ENCODE results near the gene PPP1R3G. TPM values are rescaled to one million over a fixed set of nuclear protein-coding genes. Genes with fewer than 3 reads are reported as not detected.
A peak's percentile ranks its signal among the peaks of the same experiment; 100 is the strongest.

PPP1R3G gene
- total and polyA plus RNA-seq, 2 of the 4 experiments (the other 2 are of a cell fraction), result 0.10 to 0.18 TPM

DNA sequence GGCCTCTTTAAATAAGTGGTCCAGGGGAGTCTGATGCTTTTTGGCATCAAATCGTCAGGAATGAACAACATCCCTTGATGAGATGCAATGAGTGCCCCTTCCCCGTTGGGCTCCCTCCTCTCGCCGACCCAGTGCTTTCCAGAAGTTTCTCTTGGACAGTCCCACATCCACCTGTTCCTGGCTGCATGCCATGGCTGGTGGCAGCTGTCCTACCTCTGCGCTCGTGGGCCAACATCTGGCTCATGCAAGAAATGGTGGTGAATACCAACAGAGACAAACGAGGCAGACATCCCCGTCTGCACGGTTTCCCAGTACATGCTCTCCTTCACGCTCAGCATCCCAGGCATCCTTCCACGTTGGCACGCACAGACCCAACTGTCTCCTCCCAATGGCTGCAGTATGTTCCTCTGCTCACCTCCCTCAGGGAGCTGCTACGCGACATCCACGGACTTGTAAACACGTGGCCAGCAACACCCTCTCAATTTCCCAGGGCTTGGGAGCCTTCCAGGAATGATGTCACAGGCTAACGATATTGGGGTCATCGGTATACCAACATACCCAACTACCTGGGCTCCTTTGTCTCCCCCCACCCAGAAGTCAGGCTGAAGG lies 37.5 kb downstream of the PPP1R3G start:
- ChIA-PET POLR2A (ENCODE audit: unreplicated experiment) (no interaction called here), CTCF (no interaction called here)
- no TSS peak for BruUV-seq (replicated peaks)
- no peak for DNase-seq
- H3K27ac ChIP-seq (ENCODE audit: insufficient read depth, low read length), result no peak overlapping the region
- H4K5ac ChIP-seq (ENCODE audit: low read depth, low read length), result no peak overlapping the region
- no peak overlapping the region for H3K18ac ChIP-seq (ENCODE audit: low read depth, low read length)
- H3K9me3 ChIP-seq (ENCODE audit: control insufficient read depth, insufficient read depth, low read length), result no peaks in the 10 kb centered on the region; the same call in 1 of the 2 replicates
- peak overlapping the region; percentile 10 for H2AFZ ChIP-seq (replicated peaks; ENCODE audit: low read length, poor library complexity)
- H3K23ac ChIP-seq (ENCODE audit: low read depth, low read length), result no peak overlapping the region
- H3K27me3 ChIP-seq (ENCODE audit: control insufficient read depth, insufficient read depth, low read length), result no peaks in the 10 kb centered on the region
- no peaks in the 10 kb centered on the region for H3K36me3 ChIP-seq (ENCODE audit: control insufficient read depth, insufficient read depth, low read length)
- H2AK5ac ChIP-seq (ENCODE audit: low read depth, low read length), result no peak overlapping the region
- H3K14ac ChIP-seq (replicated peaks; ENCODE audit: low read depth, low read length), result no peak overlapping the region
- TF ChIP-seq MAFK (IDR thresholded peaks at IDR 0.05; ENCODE audit: low read depth, low read length) (no peak), RCOR1 (IDR thresholded peaks at IDR 0.05; ENCODE audit: insufficient replicate concordance, low read length) (no peak), FOS (IDR thresholded peaks at IDR 0.05; ENCODE audit: low read depth, low read length) (no peak), CHD1 (IDR thresholded peaks at IDR 0.05; ENCODE audit: low read depth, low read length) (no peak), RFX5 (IDR thresholded peaks at IDR 0.05; ENCODE audit: low read depth, low read length) (no peak), POLR2A (IDR thresholded peaks at IDR 0.05; ENCODE audit: low read depth, low read length) (no peak), SMC3 (IDR thresholded peaks at IDR 0.05; ENCODE audit: low read depth, low read length) (no peak), MAZ (IDR thresholded peaks at IDR 0.05; ENCODE audit: borderline replicate concordance, low read depth, low read length) (no peak), BHLHE40 (IDR thresholded peaks at IDR 0.05; ENCODE audit: low read depth, low read length) (no peak), RAD21 (IDR thresholded peaks at IDR 0.05; ENCODE audit: low read length) (no peak), NFE2L2 (IDR thresholded peaks at IDR 0.05; ENCODE audit: low read depth, low read length) (no peak), CEBPB (IDR thresholded peaks at IDR 0.05; ENCODE audit: low read depth, low read length) (no peak), MXI1 (IDR thresholded peaks at IDR 0.05; ENCODE audit: borderline replicate concordance, low read depth, low read length) (no peak)
- TF ChIP-seq, protein P1, sequence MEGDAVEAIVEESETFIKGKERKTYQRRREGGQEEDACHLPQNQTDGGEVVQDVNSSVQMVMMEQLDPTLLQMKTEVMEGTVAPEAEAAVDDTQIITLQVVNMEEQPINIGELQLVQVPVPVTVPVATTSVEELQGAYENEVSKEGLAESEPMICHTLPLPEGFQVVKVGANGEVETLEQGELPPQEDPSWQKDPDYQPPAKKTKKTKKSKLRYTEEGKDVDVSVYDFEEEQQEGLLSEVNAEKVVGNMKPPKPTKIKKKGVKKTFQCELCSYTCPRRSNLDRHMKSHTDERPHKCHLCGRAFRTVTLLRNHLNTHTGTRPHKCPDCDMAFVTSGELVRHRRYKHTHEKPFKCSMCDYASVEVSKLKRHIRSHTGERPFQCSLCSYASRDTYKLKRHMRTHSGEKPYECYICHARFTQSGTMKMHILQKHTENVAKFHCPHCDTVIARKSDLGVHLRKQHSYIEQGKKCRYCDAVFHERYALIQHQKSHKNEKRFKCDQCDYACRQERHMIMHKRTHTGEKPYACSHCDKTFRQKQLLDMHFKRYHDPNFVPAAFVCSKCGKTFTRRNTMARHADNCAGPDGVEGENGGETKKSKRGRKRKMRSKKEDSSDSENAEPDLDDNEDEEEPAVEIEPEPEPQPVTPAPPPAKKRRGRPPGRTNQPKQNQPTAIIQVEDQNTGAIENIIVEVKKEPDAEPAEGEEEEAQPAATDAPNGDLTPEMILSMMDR (conservative IDR thresholded peaks at IDR 0.05; ENCODE audit: low read depth, low read length), result no peak
- TF ChIP-seq, protein P2, sequence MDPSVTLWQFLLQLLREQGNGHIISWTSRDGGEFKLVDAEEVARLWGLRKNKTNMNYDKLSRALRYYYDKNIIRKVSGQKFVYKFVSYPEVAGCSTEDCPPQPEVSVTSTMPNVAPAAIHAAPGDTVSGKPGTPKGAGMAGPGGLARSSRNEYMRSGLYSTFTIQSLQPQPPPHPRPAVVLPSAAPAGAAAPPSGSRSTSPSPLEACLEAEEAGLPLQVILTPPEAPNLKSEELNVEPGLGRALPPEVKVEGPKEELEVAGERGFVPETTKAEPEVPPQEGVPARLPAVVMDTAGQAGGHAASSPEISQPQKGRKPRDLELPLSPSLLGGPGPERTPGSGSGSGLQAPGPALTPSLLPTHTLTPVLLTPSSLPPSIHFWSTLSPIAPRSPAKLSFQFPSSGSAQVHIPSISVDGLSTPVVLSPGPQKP (IDR thresholded peaks at IDR 0.05; ENCODE audit: borderline replicate concordance, low read depth, low read length), result no peak
- TF ChIP-seq, protein P3, sequence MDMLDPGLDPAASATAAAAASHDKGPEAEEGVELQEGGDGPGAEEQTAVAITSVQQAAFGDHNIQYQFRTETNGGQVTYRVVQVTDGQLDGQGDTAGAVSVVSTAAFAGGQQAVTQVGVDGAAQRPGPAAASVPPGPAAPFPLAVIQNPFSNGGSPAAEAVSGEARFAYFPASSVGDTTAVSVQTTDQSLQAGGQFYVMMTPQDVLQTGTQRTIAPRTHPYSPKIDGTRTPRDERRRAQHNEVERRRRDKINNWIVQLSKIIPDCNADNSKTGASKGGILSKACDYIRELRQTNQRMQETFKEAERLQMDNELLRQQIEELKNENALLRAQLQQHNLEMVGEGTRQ (IDR thresholded peaks at IDR 0.05; ENCODE audit: low read depth, low read length), result no peak
- no peak overlapping the region for H4K8ac ChIP-seq (ENCODE audit: low read depth in 2 of 2, low read length in 2 of 2)
- H4K91ac ChIP-seq (ENCODE audit: insufficient read depth, low read depth, low read length), result no peak overlapping the region
- intact Hi-C loops (cut with micrococcal nuclease), result no loop called here
- in situ Hi-C loops (cut with MboI; ENCODE audit: low sequenced_read_pairs), result no loop called here
- no peak overlapping the region for H3K56ac ChIP-seq (ENCODE audit: extremely low read depth, insufficient read depth, low read length)
- no peak overlapping the region for H3K4me3 ChIP-seq (ENCODE audit: insufficient read depth, low read depth, low read length)
- no peak overlapping the region for H3K4me2 ChIP-seq (ENCODE audit: low read depth, low read length)
- peaks cover 13% of the 10 kb centered on the region for H3K4me1 ChIP-seq (ENCODE audit: control insufficient read depth, insufficient read depth, low read length)
- dilution Hi-C loops (cut with HindIII; ENCODE audit: low sequenced_read_pairs, unreplicated experiment), result no loop called here
- 86% methylated on average over 11 of the region's 18 CpGs; no CpG with 5 or more reads in 1 of the 2 experiments for WGBS, 2 experiments (ENCODE audit: extremely low coverage in 2 of 2, insufficient read length in 1 of 2)
- H3K9me1 ChIP-seq (ENCODE audit: insufficient read depth, low read length), result peaks cover 12% of the 10 kb centered on the region
- no peak overlapping the region for H2BK120ac ChIP-seq (ENCODE audit: low read depth, low read length)
- no peak for ATAC-seq (ENCODE audit: low read depth)
- H2AK9ac ChIP-seq (replicated peaks; ENCODE audit: low read depth, low read length, poor library complexity), result peak overlapping the region; percentile 9
- H3K79me1 ChIP-seq (ENCODE audit: low read depth in 1 of 2, low read length in 2 of 2), result peaks cover 0 to 5% of the 10 kb centered on the region in 2 experiments; a peak in 1 of 4 replicates
- no peak overlapping the region for H2BK15ac ChIP-seq (ENCODE audit: low read depth, low read length)
- H3K9ac ChIP-seq (ENCODE audit: low read depth, low read length), result no peak overlapping the region
- H3K4ac ChIP-seq (ENCODE audit: low read depth, low read length), result no peak overlapping the region
- H4K20me1 ChIP-seq (ENCODE audit: insufficient read depth, low read length), result peaks cover 16% of the 10 kb centered on the region; the same call in 1 of the 2 replicates
- no peak overlapping the region for H2BK20ac ChIP-seq (ENCODE audit: low read depth, low read length)
- H2BK5ac ChIP-seq (ENCODE audit: low read depth, low read length, poor library complexity, severe bottlenecking), result no peak overlapping the region

Measured in IMR-90 (cell line).